Kidney (tissue), 14 donors: Measurements from ENCODE around the gene NPFF. TPM values are rescaled to one million over a fixed set of nuclear protein-coding genes. Genes with fewer than 3 reads are reported as not detected.
"Not testable (repeated sequence)": the region's sequence is repeated elsewhere in the genome, so short reads cannot be mapped to it uniquely, and the experiment has no call there.

Source experiments
- DNase-seq, 5 donors: peaks; one replicate each; pipeline ENCODE4 v3.0.0-alpha.2; 2013 to 2020
- FAIRE-seq: peaks from 2 replicates; lab custom pipeline; 2012; peaks lifted over from hg19 to GRCh38; lab: Jason Lieb, UNC
- H3K27ac ChIP-seq, 2 donors: one replicate each; pipeline ENCODE4 v1.7.0; 2013; ENCODE audit warnings: low read depth in 2 of 2, low read length in 2 of 2, inconsistent platforms in 1 of 2
- H3K27me3 ChIP-seq: one replicate; pipeline ENCODE4 v1.7.1; 2013; ENCODE audit warnings: low read length, inconsistent platforms; ENCODE audit not compliant: control insufficient read depth, insufficient read depth
- H3K36me3 ChIP-seq, 3 donors: one replicate each; pipeline versions ENCODE4 v1.7.0 to v1.7.1; 2013; ENCODE audit warnings: low read length in 3 of 3, control low read depth in 1 of 3, inconsistent platforms in 1 of 3; ENCODE audit not compliant: insufficient read depth in 3 of 3, control insufficient read depth in 2 of 3
- H3K4me1 ChIP-seq, 3 donors: one replicate each; pipeline versions ENCODE4 v1.7.0 to v1.7.1; 2013; ENCODE audit warnings: low read length in 3 of 3, inconsistent platforms in 1 of 3, low read depth in 1 of 3; ENCODE audit not compliant: control insufficient read depth in 2 of 3, insufficient read depth in 2 of 3
- H3K4me3 ChIP-seq, 3 donors: one replicate each; pipeline versions ENCODE4 v1.7.0 to v1.8.1; 2013; ENCODE audit warnings: low read length in 3 of 3, control low read depth in 1 of 3, inconsistent platforms in 1 of 3
- H3K9ac ChIP-seq, 3 donors: one replicate each; pipeline versions ENCODE4 v1.7.0 to v1.7.1; 2013; ENCODE audit warnings: low read length in 3 of 3, control low read depth in 1 of 3, inconsistent platforms in 1 of 3
- H3K9me3 ChIP-seq, 3 donors: one replicate each; pipeline versions ENCODE4 v1.7.0 to v1.7.1; 2013; ENCODE audit warnings: low read length in 3 of 3, control low read depth in 1 of 3, inconsistent platforms in 1 of 3; ENCODE audit not compliant: control insufficient read depth in 2 of 3, insufficient read depth in 1 of 3
- CTCF ChIP-seq: IDR thresholded peaks from 3 replicates; pipeline ENCODE4 v1.5.1; 2012; ENCODE audit warnings: mild to moderate bottlenecking, moderate library complexity, borderline replicate concordance; ENCODE audit not compliant: insufficient read depth; ENCODE audit errors: extremely low read depth
- intact Hi-C: fragments of 100-400 bp; cut with DNase I; formaldehyde crosslinking; loops from one replicate; pipeline ENCODE4 v1.11.1; 2022
- polyA plus RNA-seq: library from polyadenylated mRNA; stranded (reverse); fragments of 350-450 nt; fragmentation: Illumina TruSeq; extraction: RNeasy Lipid Tissue Mini Kit (QIAGEN cat#74804); gene quantifications from one replicate; pipeline ENCODE4 v1.2.3, GENCODE V29; 2014; ENCODE audit warnings: low read depth, low replicate concordance; ENCODE audit not compliant: insufficient read depth
- total RNA-seq: library from RNA; stranded (reverse); fragmentation: NEBNext Ultra II Directional; extraction: Animal tissue kit (Norgen Biotek cat#: 25700); gene quantifications from one replicate; pipeline ENCODE4 v1.2.1, GENCODE V29; 2021
- donor health status: control.
- donor health status: control.
- donor health status: control.
- donor health status: control.
- donor health status: control.
- donor health status: DM: yes; HTN: yes; CAD: no.
- donor health status: Normal renal cell carcinoma (clear cell type).

Gene NPFF
- total and polyA plus RNA-seq, 2 donors from 2014 or later, result 1.3 TPM; not detected in 1

GRCh38 chr12:53483225-53483978 lies 23.9 kb downstream of the NPFF start:
- Histone ChIP-seq H3K27ac (peak overlapping the region in 1 of 2 donors; percentile 28), H3K9me3 (no peaks in the 10 kb centered on the region), H3K4me1 (no peaks in the 10 kb centered on the region), H3K4me3 (no peak overlapping the region), H3K36me3 (peaks cover 11 to 51% (median 33%) of the 10 kb centered on the region in 3 donors), H3K27me3 (no peaks in the 10 kb centered on the region), H3K9ac (no peak overlapping the region)
- DNase-seq, result peak in 1 of 5 donors; percentile 42
- FAIRE-seq, result no peak
- TF ChIP-seq CTCF, result no peak
- intact Hi-C loops, result no loop called here

- no peak for TF ChIP-seq CTCF
- FAIRE-seq, result no peak
- intact Hi-C loops, result no loop called here
- DNase-seq, result peak in 2 of 5 donors; percentile 60 to 80
- Histone ChIP-seq H3K36me3 (peaks cover 13 to 56% (median 35%) of the 10 kb centered on the region in 3 donors), H3K4me1 (no peaks in the 10 kb centered on the region), H3K9ac (no peak overlapping the region), H3K27ac (no peak overlapping the region), H3K27me3 (no peaks in the 10 kb centered on the region), H3K9me3 (no peaks in the 10 kb centered on the region), H3K4me3 (no peak overlapping the region)
Measured at GRCh38 chr12:53482626-53483168, 24.6 kb downstream of the NPFF start.

GRCh38 chr12:53481939-53482586 lies 25.2 kb downstream of the NPFF start:
- Histone ChIP-seq H3K9me3 (no peaks in the 10 kb centered on the region), H3K4me1 (no peaks in the 10 kb centered on the region), H3K4me3 (no peak overlapping the region), H3K27me3 (no peaks in the 10 kb centered on the region), H3K36me3 (peaks cover 13 to 60% (median 36%) of the 10 kb centered on the region in 3 donors), H3K27ac (no peak overlapping the region), H3K9ac (no peak overlapping the region)
- no peak for TF ChIP-seq CTCF
- intact Hi-C loops, result no loop called here
- DNase-seq, result peak in 1 of 5 donors; percentile 56
- FAIRE-seq, result no peak

- H3K27me3 ChIP-seq, DNase-seq, H3K9ac ChIP-seq, FAIRE-seq, intact Hi-C loops, H3K9me3 ChIP-seq, H3K4me3 ChIP-seq, H3K27ac ChIP-seq, H3K4me1 ChIP-seq: not testable (repeated sequence)
- peaks cover 15 to 66% (median 38%) of the 10 kb centered on the region in 3 donors for H3K36me3 ChIP-seq
Measured at GRCh38 chr12:53481458-53481857, 25.8 kb downstream of the NPFF start.
